HepG2 (cell line): ENCODE results near the gene TEX22. TPM values are rescaled to one million over a fixed set of nuclear protein-coding genes. Genes with fewer than 3 reads are reported as not detected.
A peak's percentile ranks its signal among the peaks of the same experiment; 100 is the strongest.

Source experiments
- ATAC-seq: fragments of 200-7000 bp; cut with Tn5 transposase; 3 replicates; pipeline ENCODE4 v1.9.1; 2020; ENCODE audit warnings: mild to moderate bottlenecking, moderate library complexity
- BruUV-seq: library from RNA; stranded (reverse); fragments of 400-500 nt; replicated peaks from 2 replicates; lab custom pipeline; 2021; lab: Mats Ljungman, UMichigan
- CTCF ChIA-PET: fragments of 300-600 bp; formaldehyde crosslinking; extraction: SDS; loops from one replicate; lab custom pipeline; 2021; ENCODE audit warnings: low total read pairs, inconsistent platforms, low intra/inter-chr PET ratio; lab: Yijun Ruan, JAX
- POLR2A ChIA-PET: fragments of 350-600 bp; sonication (Branson Sonifier 250); formaldehyde crosslinking; loops from one replicate; lab custom pipeline; 2020; ENCODE audit warnings: antibody characterized with exemption, inconsistent platforms; lab: Yijun Ruan, JAX
- DNase-seq: peaks from one replicate; pipeline ENCODE4 v3.0.0-alpha.2; 2015; ENCODE audit warnings: low spot score
- FAIRE-seq: peaks from 3 replicates; lab custom pipeline; 2011; peaks lifted over from hg19 to GRCh38; lab: Jason Lieb, UNC
- H2AFZ ChIP-seq: one replicate; pipeline ENCODE4 v1.6.1; 2011; ENCODE audit warnings: low read length, inconsistent platforms
- H3K27ac ChIP-seq: fragments of 300-600 bp; 3 replicates; pipeline ENCODE4 v1.8.0; 2011; ENCODE audit warnings: mixed run types, mild to moderate bottlenecking, mixed read lengths, low read length, inconsistent platforms; ENCODE audit not compliant: insufficient read depth; ENCODE audit errors: extremely low read length
- H3K27me3 ChIP-seq, 2 experiments: fragments of 200-600 bp in 1 of 2; 2 replicates in 1 of 2; 3 replicates in 1 of 2; pipeline versions ENCODE4 v1.6.0 to v1.8.0; 2011; ENCODE audit warnings: low read length in 2 of 2, mild to moderate bottlenecking in 2 of 2, moderate library complexity in 2 of 2, inconsistent platforms in 1 of 2; ENCODE audit not compliant: insufficient read depth in 2 of 2, control insufficient read depth in 1 of 2
- H3K36me3 ChIP-seq, 2 experiments: fragments of 200-600 bp in 1 of 2; replicated peaks in 1 of 2; 2 replicates in 1 of 2; 3 replicates in 1 of 2; pipeline versions ENCODE4 v1.5.1 to v1.8.0; 2011; ENCODE audit warnings: low read length in 2 of 2, inconsistent platforms in 1 of 2; ENCODE audit not compliant: insufficient read depth in 2 of 2, control insufficient read depth in 1 of 2
- H3K4me1 ChIP-seq: 2 replicates; pipeline ENCODE4 v1.5.1; 2012; ENCODE audit warnings: low read length, inconsistent platforms; ENCODE audit not compliant: insufficient read depth
- H3K4me2 ChIP-seq: 2 replicates; pipeline ENCODE4 v1.6.0; 2011; ENCODE audit warnings: low read depth, low read length, inconsistent platforms
- H3K4me3 ChIP-seq, 3 experiments: fragments of 200-600 bp in 1 of 3; sonication (generic), shearing (Covaris generic) in 1 of 3; replicated peaks in 1 of 3; 2 replicates each; pipeline ENCODE4 v1.5.1; 2011 to 2016; ENCODE audit warnings: low read length in 3 of 3, inconsistent platforms in 2 of 3, low read depth in 2 of 3, mild to moderate bottlenecking in 2 of 3, control low read depth in 1 of 3, mixed read lengths in 1 of 3; ENCODE audit not compliant: insufficient read depth in 1 of 3
- H3K79me2 ChIP-seq: one replicate; pipeline ENCODE4 v1.6.1; 2011; ENCODE audit warnings: low read length, inconsistent platforms; ENCODE audit not compliant: insufficient read depth
- H3K9ac ChIP-seq: 2 replicates; pipeline ENCODE4 v1.6.0; 2011; ENCODE audit warnings: mild to moderate bottlenecking, low read depth, low read length, inconsistent platforms; ENCODE audit not compliant: insufficient read depth
- H3K9me3 ChIP-seq: 2 replicates; pipeline ENCODE4 v1.5.1; 2012; ENCODE audit warnings: mild to moderate bottlenecking, low read length
- H4K20me1 ChIP-seq: 2 replicates; pipeline ENCODE4 v1.6.0; 2011; ENCODE audit warnings: inconsistent platforms, mild to moderate bottlenecking, low read length, moderate library complexity; ENCODE audit not compliant: insufficient read depth
- GLI4 ChIP-seq: sonication (generic); formaldehyde crosslinking; IDR thresholded peaks from 2 replicates; pipeline ENCODE4 v1.5.1; 2020; ENCODE audit warnings: missing genetic modification reagents, mild to moderate bottlenecking, moderate library complexity, borderline replicate concordance
- HNRNPL ChIP-seq: fragments of 200-400 bp; formaldehyde crosslinking; IDR thresholded peaks from 2 replicates; pipeline ENCODE4 v1.6.1; 2017; ENCODE audit warnings: mild to moderate bottlenecking, low read depth, low read length
- KAT7 ChIP-seq: IDR thresholded peaks from 2 replicates; pipeline ENCODE4 v1.6.1; 2018; ENCODE audit warnings: borderline replicate concordance, missing compliant biosample characterization
- MTF2 ChIP-seq: sonication (generic); formaldehyde crosslinking; IDR thresholded peaks from 2 replicates; pipeline ENCODE4 v1.5.0; 2020; ENCODE audit warnings: missing genetic modification reagents, borderline replicate concordance
- ZBTB21 ChIP-seq: sonication (generic); formaldehyde crosslinking; IDR thresholded peaks from 2 replicates; pipeline ENCODE4 v1.4.0; 2020; ENCODE audit warnings: missing genetic modification reagents
- ZBTB3 ChIP-seq: sonication (generic); formaldehyde crosslinking; IDR thresholded peaks from 2 replicates; pipeline ENCODE4 v1.4.0; 2020; ENCODE audit warnings: low read depth, mild to moderate bottlenecking, moderate library complexity, missing genetic modification reagents, borderline replicate concordance
- ZNF350 ChIP-seq: sonication (generic); formaldehyde crosslinking; IDR thresholded peaks from 2 replicates; pipeline ENCODE4 v1.4.0; 2020; ENCODE audit warnings: mild to moderate bottlenecking, low read depth, missing genetic modification reagents, borderline replicate concordance
- ZNF646 ChIP-seq: sonication (generic); formaldehyde crosslinking; IDR thresholded peaks from 2 replicates; pipeline ENCODE4 v1.9.0; 2021; ENCODE audit warnings: mild to moderate bottlenecking, missing genetic modification reagents
- ZSCAN30 ChIP-seq: sonication (generic); formaldehyde crosslinking; IDR thresholded peaks from 2 replicates; pipeline ENCODE4 v1.5.0; 2020; ENCODE audit warnings: mild to moderate bottlenecking, missing genetic modification reagents
- WGBS: methylation state at CpG from one replicate; pipeline ENCODE4 v1.1.6; 2017; ENCODE audit warnings: low lambda C conversion rate; 5-methylcytosine and 5-hydroxymethylcytosine counted together
- in situ Hi-C: cut with HindIII; loops from 2 replicates; pipeline ENCODE4 v1.10.0; 2017; ENCODE audit warnings: low pct_unique_long_range_greater_than_20kb; ENCODE audit not compliant: extremely low pct_ligation_motif_present
- intact Hi-C: fragments of 100-400 bp; cut with micrococcal nuclease; formaldehyde crosslinking; loops from one replicate; pipeline ENCODE4 v1.10.0; 2022; ENCODE audit not compliant: unreplicated experiment
- polyA plus RNA-seq, 8 experiments: library from polyadenylated mRNA; depleted of rRNA in 3 of 8; stranded (reverse) in 7 of 8; unstranded in 1 of 8; fragments of >200 nt; fragmentation: Illumina TruSeq in 4 of 8; extraction: Trizol in 4 of 8; gene quantifications; 2 replicates each; pipeline versions ENCODE4 v1.2.1 to v1.2.3, GENCODE V29; 2011 to 2016; ENCODE audit warnings: low read depth in 4 of 8, missing spikeins in 1 of 8, mixed read lengths in 1 of 8; ENCODE audit not compliant: insufficient read depth in 1 of 8
- total RNA-seq, 5 experiments: library from RNA; depleted of rRNA; stranded (reverse); fragments of >200 nt; fragmentation: Illumina TruSeq; extraction: Trizol; gene quantifications; 2 replicates each; pipeline ENCODE4 v1.2.3, GENCODE V29; 2016; ENCODE audit warnings: low read depth in 1 of 5

The TEX22 gene
- total and polyA plus RNA-seq, 2 of the 13 experiments (the other 11 are each of a cell fraction or from before 2014, with no cell fraction given) = 0.07 to 0.27 TPM

GRCh38 chr14:105388976-105389375 lies 9.4 kb upstream of the TEX22 start:
- H3K79me2 ChIP-seq = no peaks in the 10 kb centered on the region
- H3K4me1 ChIP-seq = no peaks in the 10 kb centered on the region
- no peak for TF ChIP-seq ZBTB21 (CRISPR knock-in tag)
- no peak for TF ChIP-seq MTF2 (CRISPR knock-in tag)
- TF ChIP-seq ZBTB3 (CRISPR knock-in tag) = no peak
- no peak for TF ChIP-seq ZNF350 (CRISPR knock-in tag)
- no peak for TF ChIP-seq ZSCAN30 (CRISPR knock-in tag)
- no peak for TF ChIP-seq GLI4
- H3K36me3 ChIP-seq = no peaks in the 10 kb centered on the region
- intact Hi-C loops = no loop called here
- H3K4me3 ChIP-seq = no peak overlapping the region
- H3K27ac ChIP-seq = no peak overlapping the region
- no peaks in the 10 kb centered on the region for H3K27me3 ChIP-seq
- ChIA-PET POLR2A (no interaction called here), CTCF (no interaction called here)
- 80% methylated on average over 12 of the region's 16 CpGs for WGBS
- no peak for ATAC-seq
- H3K9me3 ChIP-seq = no peaks in the 10 kb centered on the region
- in situ Hi-C loops = no loop called here
- H3K4me2 ChIP-seq = no peak overlapping the region
- BruUV-seq = no TSS peak
- no peak overlapping the region for H2AFZ ChIP-seq
- FAIRE-seq = no peak
- H4K20me1 ChIP-seq = no peaks in the 10 kb centered on the region
- H3K9ac ChIP-seq = no peak overlapping the region
- DNase-seq = no peak

GRCh38 chr14:105389534-105389933 lies 8.8 kb upstream of the TEX22 start:
- DNase-seq (no peak), FAIRE-seq (no peak), ATAC-seq (no peak)
- no peak overlapping the region for H2AFZ ChIP-seq
- H3K4me1 ChIP-seq = no peaks in the 10 kb centered on the region
- POLR2A ChIA-PET = no interaction called here
- H3K36me3 ChIP-seq = no peaks in the 10 kb centered on the region
- WGBS = no CpG with 5 or more reads among the region's 12 CpGs
- BruUV-seq = no TSS peak
- intact Hi-C loops (no loop called here), in situ Hi-C loops (no loop called here)
- no peak overlapping the region for H3K4me2 ChIP-seq
- H3K9ac ChIP-seq = no peak overlapping the region
- no peak overlapping the region for H3K27ac ChIP-seq
- H3K4me3 ChIP-seq = no peak overlapping the region
- TF ChIP-seq HNRNPL = peak; percentile 63; the same call in 1 of the 2 replicates
- TF ChIP-seq KAT7 (CRISPR knock-in tag) = no peak
- TF ChIP-seq ZNF646 (CRISPR knock-in tag) = no peak
- no peaks in the 10 kb centered on the region for H3K27me3 ChIP-seq
- CTCF ChIA-PET = no interaction called here
- no peaks in the 10 kb centered on the region for H4K20me1 ChIP-seq
- no peaks in the 10 kb centered on the region for H3K79me2 ChIP-seq
- H3K9me3 ChIP-seq = no peaks in the 10 kb centered on the region
